Measurements from ENCODE around the gene SEMA6D. TPM values are rescaled to one million over a fixed set of nuclear protein-coding genes. Genes with fewer than 3 reads are reported as not detected.

SEMA6D gene
- polyA plus RNA-seq, 1 donor from 2014 or later, result 108 TPM

GRCh38 chr15:47711655-47712054, 5.7 kb upstream of the SEMA6D start:
- no peaks in the 10 kb centered on the region for H3K9me3 ChIP-seq (ENCODE audit: low read length)
- no peaks in the 10 kb centered on the region for H3F3A ChIP-seq (ENCODE audit: insufficient read depth, low read length, poor library complexity, severe bottlenecking)
- no peaks in the 10 kb centered on the region for H3K36me3 ChIP-seq (ENCODE audit: insufficient read depth, low read length)
- peak; percentile 29 for TF ChIP-seq RAD21 (conservative IDR thresholded peaks at IDR 0.05)
- no peak for TF ChIP-seq TAF1 (IDR thresholded peaks at IDR 0.05; ENCODE audit: low read depth)
- TF ChIP-seq SMC3 (conservative IDR thresholded peaks at IDR 0.05; ENCODE audit: poor library complexity), result peak; percentile 22
- TF ChIP-seq CTCF (IDR thresholded peaks at IDR 0.05; ENCODE audit: poor library complexity, severe bottlenecking), result peak; percentile 55
- no peaks in the 10 kb centered on the region for H4K20me1 ChIP-seq (ENCODE audit: insufficient read depth)
- no peak overlapping the region for H3K27ac ChIP-seq (ENCODE audit: low read length)
- H2AFZ ChIP-seq (ENCODE audit: low read depth, low read length), result no peak overlapping the region
- H3K9ac ChIP-seq (ENCODE audit: low read length), result no peak overlapping the region
- no peaks in the 10 kb centered on the region for H3K27me3 ChIP-seq (ENCODE audit: insufficient read depth, low read depth, low read length)
- no peak overlapping the region for H3K4me3 ChIP-seq (ENCODE audit: low read length)
- H3K4me2 ChIP-seq (ENCODE audit: low read length), result no peak overlapping the region
- no peaks in the 10 kb centered on the region for H3K79me2 ChIP-seq (replicated peaks; ENCODE audit: insufficient read depth, low read length)
- no peaks in the 10 kb centered on the region for H3K9me2 ChIP-seq (ENCODE audit: insufficient read depth, low read length)

- TF ChIP-seq RAD21 (conservative IDR thresholded peaks at IDR 0.05) (no peak), REST (IDR thresholded peaks at IDR 0.05; ENCODE audit: borderline replicate concordance) (no peak), TAF1 (IDR thresholded peaks at IDR 0.05; ENCODE audit: low read depth) (no peak), EZH2 (IDR thresholded peaks at IDR 0.05; ENCODE audit: borderline replicate concordance, insufficient read depth, low read length, poor library complexity, severe bottlenecking) (no peak), EP300 (conservative IDR thresholded peaks at IDR 0.05; ENCODE audit: poor library complexity, severe bottlenecking) (no peak), MXI1 (conservative IDR thresholded peaks at IDR 0.05; ENCODE audit: poor library complexity, severe bottlenecking) (no peak), CTCF (IDR thresholded peaks at IDR 0.05; ENCODE audit: poor library complexity, severe bottlenecking) (no peak), POLR2AphosphoS5 (IDR thresholded peaks at IDR 0.05) (no peak), SMC3 (conservative IDR thresholded peaks at IDR 0.05; ENCODE audit: poor library complexity) (no peak)
- Histone ChIP-seq H3K4me2 (ENCODE audit: low read length) (no peak overlapping the region), H3K79me2 (replicated peaks; ENCODE audit: insufficient read depth, low read length) (peaks cover 14% of the 10 kb centered on the region), H3K9me3 (ENCODE audit: low read length) (no peaks in the 10 kb centered on the region), H3K9me2 (ENCODE audit: insufficient read depth, low read length) (no peaks in the 10 kb centered on the region), H3K4me3 (ENCODE audit: low read length) (no peak overlapping the region), H3K9ac (ENCODE audit: low read length) (no peak overlapping the region), H4K20me1 (ENCODE audit: insufficient read depth) (peaks cover 10% of the 10 kb centered on the region), H3K27ac (ENCODE audit: low read length) (no peak overlapping the region), H3F3A (ENCODE audit: insufficient read depth, low read length, poor library complexity, severe bottlenecking) (peaks cover 3% of the 10 kb centered on the region), H2AFZ (ENCODE audit: low read depth, low read length) (no peak overlapping the region), H3K36me3 (ENCODE audit: insufficient read depth, low read length) (no peaks in the 10 kb centered on the region), H3K27me3 (ENCODE audit: insufficient read depth, low read depth, low read length) (peaks cover 6% of the 10 kb centered on the region)
Observed at GRCh38 chr15:47715402-47715801, 1.9 kb upstream of the SEMA6D start.
